HG02759 (cell line): Measurements from ENCODE around the gene MAP4K3.

ENCODE experiments used
- ATAC-seq: cut with Tn5 transposase; IDR thresholded peaks from one replicate; pipeline ENCODE4 v1.9.1; 2021; ENCODE audit warnings: mild to moderate bottlenecking, moderate library complexity; ENCODE audit not compliant: unreplicated experiment

The MAP4K3 gene

DNA sequence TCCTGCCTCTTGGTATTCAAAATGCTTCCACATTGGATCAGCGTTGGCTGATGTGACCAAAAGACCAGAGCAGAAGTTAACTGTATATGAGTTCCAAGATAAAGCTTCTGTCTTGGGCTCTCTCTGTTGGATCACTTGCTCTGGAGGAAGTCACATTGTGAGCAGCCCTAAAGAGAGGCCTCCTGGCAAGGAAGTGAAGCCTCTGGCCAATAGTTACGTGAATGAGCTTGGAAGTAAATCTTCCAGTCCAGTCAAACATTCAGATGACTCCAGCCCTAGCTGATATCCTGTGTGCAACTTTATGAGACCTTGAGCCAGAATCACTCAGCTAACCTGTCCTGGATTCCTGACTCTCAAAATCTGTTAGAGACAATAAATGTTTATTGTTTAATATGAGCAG lies 125.6 kb downstream of the MAP4K3 start:
- no peak for ATAC-seq

GRCh38 chr2:39308778-39309177 lies 128.3 kb downstream of the MAP4K3 start:
- ATAC-seq = no peak

DNA sequence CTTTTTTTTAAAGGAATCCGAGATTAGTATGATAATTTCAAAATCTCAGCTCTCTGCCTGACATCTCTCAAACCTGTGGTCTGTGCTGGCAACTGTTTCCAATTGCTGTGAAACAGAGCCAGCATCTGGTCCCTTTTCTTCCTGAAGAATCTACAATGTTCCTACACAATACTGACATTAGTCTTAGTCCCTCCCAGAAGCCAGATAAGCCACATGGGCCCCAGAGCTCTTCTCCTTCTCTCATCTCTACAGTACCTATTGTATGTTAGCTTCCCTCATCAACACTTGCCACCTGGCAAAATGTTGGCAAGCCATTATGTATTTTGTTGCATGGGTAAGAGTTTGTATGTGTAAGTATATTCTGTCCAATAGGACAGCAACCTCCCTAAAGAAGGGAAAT lies 130.5 kb downstream of the MAP4K3 start:
- ATAC-seq = no peak

DNA sequence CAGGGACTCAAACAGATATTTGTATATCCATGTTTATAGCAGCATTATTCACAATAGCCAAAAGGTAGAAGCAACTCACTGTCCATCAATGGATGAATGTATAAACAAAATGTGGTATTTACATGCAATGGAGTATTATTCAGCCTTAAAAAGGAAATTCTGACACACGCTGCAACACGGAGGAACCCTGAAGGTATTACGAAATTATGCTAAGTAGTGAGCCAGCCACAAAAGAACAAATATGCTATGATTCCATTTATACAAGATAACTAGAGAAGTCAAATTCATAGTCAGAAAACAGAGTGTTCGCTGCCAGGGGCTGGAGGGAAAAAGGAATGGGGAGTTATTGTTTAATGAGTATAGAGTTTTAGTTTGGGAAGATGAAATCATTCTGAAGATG lies 132.4 kb downstream of the MAP4K3 start:
- ATAC-seq = no peak

GRCh38 chr2:39304200-39304599 lies 132.9 kb downstream of the MAP4K3 start:
- ATAC-seq = no peak

GRCh38 chr2:39301352-39301751 lies 135.7 kb downstream of the MAP4K3 start:
- no peak for ATAC-seq

DNA sequence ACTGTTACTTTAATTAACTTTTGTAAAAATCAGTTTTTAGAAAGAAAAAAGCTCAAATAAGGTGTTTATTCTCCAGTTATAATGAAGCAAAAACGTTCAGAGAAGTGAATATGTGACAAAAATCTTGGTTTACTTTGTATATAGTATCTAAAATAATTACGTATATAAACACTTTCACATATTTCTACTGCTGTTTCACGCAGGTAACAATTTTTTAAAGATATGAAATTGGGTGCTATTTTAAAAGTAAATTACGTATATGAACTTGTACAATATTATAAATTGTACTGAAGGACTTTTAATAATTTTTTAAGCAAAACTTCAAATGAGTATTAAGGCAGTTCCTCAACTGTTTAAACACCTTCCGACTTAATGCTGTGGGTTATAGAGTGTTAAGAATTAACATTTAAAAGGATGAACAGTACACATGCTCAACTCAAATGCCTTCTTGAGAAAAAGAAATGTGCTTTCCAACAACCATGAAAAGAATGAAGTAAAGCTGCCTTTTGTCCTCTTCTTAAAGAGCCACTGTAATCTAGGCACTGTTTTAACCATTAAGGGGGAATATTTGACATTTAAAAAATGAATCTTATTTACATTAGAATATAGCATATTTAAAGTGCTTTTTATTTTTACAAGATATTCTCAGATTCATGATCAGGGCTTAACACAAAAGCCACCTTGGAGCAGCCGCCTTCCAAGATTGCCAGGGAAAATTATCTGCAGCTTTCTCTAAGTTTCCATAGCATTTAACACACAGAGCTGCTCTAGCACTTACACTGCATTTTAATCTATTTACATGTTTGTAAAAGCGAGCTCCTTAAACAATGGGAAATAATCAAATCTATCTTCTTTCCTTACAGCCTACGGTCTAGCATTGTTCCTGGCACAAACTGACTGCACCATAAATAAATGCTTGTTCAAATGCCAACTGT lies 136.8 kb downstream of the MAP4K3 start:
- ATAC-seq = no peak

DNA sequence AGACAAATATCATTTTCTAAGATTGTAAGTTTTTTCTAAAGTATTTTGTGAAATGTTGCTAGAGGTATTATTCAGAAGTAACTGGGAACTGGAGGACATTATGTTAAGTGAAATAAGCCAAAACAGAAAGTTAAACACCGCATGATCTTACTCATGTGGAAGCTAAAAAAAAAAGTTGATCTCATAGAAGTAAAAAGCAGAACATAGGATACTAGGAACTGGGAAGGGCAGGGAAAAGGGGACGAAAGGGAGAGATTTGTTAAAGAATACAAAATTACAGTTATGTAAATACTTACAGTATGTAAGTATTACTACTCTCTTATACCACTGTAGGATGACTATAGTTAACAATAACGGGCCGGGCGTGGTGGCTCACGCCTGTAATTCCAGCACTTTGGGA lies 146.7 kb downstream of the MAP4K3 start:
- no peak for ATAC-seq

- ATAC-seq = no peak
These were observed 147.5 kb downstream of the MAP4K3 start for GRCh38 chr2:39289609-39290008.

- no peak for ATAC-seq
These were observed 153.5 kb downstream of the MAP4K3 start for GRCh38 chr2:39283561-39283960.

GRCh38 chr2:39281391-39281790 lies 155.7 kb downstream of the MAP4K3 start:
- ATAC-seq = no peak

- no peak for ATAC-seq
These were observed 162.1 kb downstream of the MAP4K3 start for GRCh38 chr2:39275016-39275415.

- no peak for ATAC-seq
These were observed 167.1 kb downstream of the MAP4K3 start for GRCh38 chr2:39269941-39270340.

- ATAC-seq = no peak
These were observed 170.1 kb downstream of the MAP4K3 start for GRCh38 chr2:39266916-39267434.

DNA sequence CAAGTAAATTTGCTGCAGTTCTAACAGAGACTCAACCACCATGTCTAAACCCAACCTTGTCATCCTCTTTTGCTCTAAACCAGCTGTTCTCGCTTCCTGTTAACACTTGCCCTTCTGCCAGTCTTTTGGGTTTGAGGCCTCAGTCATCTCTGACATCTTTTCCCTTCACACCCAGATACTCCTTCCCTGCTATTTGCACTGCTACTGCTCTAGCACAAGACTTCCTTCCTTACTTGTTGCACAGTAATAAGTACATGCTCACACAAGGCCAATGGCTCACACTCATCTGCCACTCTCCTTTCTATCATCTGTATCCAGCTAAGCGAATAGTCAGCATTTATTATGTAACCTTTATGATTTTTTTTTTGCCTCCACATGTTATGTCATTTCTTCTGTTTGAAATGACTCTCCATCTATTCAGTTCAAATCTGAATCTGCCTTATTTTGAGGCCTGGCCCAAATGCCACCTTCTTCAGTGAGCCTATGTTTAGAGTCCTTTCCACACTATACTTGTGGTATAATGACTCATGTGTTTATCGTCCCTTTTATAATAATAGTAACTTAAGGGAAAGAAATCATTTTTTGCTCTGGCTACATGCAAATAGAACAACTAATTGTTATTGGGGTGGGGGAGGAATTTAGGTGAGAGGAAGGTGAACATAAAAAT lies 170.8 kb downstream of the MAP4K3 start:
- ATAC-seq = peak; percentile 84

DNA sequence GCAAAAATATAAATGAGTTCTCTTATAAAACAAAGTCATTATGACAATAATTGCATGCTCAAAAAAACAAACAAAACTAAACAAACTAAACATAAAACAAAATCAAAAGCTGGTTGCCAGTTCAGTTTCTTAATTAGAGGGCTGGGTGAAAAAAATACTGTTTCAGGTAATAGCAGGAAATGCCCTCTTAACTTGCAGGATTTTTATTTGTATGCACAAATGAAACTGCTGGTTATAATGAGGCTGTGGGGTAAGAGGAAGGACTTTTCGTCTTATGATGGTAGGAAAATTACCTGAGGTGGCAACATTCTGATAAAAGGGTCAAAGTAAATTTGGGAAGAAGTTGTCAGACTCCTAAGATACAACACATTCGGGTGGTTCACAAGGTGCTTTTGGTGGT lies 171.8 kb downstream of the MAP4K3 start:
- no peak for ATAC-seq

DNA sequence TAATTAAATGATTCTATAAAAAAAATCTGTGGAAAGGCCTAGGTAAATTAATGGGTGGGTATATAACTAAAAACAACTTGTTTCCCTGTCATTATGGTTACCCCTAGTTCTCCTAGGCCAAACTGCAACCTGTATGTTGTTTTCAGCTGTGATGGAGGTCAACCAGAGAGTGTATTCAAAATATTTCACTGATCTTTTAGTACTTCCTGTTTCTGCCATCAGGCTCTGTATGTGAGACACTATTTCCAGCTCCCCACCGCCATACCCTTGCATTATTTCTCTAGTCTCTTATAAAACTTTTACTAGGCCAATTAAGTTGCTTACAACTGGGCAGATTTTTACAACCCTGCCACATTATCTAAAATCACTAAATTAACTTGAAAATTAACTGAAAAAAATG lies 172.4 kb downstream of the MAP4K3 start:
- peak; percentile 52 for ATAC-seq

DNA sequence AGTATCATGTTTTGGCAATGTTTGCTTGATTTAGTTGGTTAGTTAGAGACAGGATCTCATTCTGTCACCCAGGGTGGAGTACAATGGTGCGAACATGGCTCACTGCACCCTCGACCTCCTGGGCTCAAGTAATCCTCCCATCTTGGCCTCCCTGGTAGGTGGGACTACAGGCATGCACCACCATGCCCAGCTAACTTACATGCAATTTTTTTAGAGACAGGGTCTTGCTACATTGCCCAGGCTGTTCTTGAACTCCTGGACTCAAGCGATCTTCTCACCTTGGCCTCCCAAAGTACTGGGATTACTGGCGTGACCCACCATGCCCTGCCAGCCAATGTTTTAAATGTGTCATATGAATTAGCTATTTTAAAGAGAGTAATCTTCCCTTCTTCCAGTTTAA lies 177.0 kb downstream of the MAP4K3 start:
- ATAC-seq = no peak

DNA sequence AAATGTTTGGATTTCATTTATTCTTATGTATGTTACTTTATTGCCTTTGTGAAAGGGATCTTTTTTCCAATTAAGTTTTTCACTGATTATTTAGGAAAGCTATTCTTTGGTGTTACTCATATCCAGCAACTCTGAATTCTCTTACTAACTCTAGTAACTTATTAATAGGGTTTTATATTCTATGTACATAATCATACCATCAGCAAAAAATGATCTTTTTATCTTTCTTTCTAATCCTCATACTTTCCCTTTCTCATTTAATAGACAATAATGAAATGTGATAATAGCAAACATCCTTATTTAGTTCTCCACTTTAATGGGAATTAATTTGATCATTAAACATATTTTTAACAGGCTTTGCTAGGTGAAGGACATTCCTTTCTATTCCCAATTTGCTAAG lies 181.0 kb downstream of the MAP4K3 start:
- no peak for ATAC-seq

DNA sequence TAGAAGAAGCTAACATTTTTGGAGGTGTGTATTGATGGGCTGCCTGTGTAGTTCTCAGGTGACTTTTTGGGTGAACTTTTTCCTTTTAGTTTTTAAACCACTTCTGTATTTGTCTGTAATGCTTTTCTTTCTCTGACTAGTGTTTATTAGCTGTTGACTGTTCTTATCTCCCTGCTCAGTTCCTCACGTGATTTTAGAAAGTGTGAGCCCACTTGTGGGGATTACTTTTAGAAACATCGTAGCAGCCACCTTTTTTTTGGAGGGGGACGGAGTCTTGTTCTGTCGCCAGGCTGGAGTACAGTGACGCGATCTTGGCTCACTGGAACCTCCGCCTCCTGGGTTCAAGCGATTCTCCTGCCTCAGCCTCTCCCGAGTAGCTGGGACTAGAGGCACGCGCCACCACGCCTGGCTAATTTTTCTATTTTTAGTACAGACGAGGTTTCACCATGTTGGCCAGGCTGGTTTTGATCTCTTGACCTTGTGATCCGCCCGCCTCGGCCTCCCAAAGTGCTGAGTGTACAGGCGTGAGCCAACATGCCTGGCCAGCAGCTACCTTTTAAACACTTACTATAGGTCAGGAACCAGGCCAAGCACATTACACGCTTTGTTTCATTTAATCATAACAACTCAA lies 184.1 kb downstream of the MAP4K3 start:
- ATAC-seq = no peak

DNA sequence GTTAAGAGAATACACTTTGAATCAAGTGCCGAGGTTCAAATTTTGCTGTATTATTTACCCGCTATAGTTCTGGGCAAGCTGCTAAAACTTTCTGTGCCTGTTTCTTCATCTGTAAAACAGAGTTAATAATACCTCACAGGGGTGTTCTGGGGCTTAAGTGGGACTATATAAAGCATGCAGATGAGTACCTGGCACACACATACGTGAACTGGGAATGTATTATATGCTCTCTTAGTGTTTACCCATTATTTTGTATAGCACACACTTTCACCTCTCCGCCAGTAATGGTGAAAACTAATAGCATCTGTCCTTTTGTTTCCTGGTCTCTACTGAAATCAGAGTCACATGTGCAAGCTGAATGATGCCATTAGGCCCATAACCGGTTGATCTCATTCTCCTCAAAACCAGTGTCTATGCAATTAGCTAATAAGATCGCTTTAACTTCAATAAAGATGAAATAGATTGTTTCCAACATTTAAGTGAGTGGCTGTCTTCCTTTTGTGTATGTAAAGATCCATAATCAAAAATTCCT lies 189.5 kb downstream of the MAP4K3 start:
- ATAC-seq = no peak
